Myocyte (in vitro differentiated cells): ENCODE results near the gene ITGA4. TPM values are rescaled to one million over a fixed set of nuclear protein-coding genes. Genes with fewer than 3 reads are reported as not detected.

ENCODE experiments used
- DNase-seq: peaks from one replicate; pipeline ENCODE4 v3.0.0-alpha.2; 2012; ENCODE audit warnings: low read depth
- total RNA-seq: library from RNA; depleted of rRNA; stranded (reverse); fragments of >200 nt; gene quantifications from 2 replicates; pipeline ENCODE4 v1.2.3, GENCODE V29; 2014

The ITGA4 gene
- total RNA-seq, 1 donor from 2014 or later = 31.9 TPM

GRCh38 chr2:181457741-181458425 lies 697 bp downstream of the ITGA4 start:
- peak; percentile 59 for DNase-seq

DNA sequence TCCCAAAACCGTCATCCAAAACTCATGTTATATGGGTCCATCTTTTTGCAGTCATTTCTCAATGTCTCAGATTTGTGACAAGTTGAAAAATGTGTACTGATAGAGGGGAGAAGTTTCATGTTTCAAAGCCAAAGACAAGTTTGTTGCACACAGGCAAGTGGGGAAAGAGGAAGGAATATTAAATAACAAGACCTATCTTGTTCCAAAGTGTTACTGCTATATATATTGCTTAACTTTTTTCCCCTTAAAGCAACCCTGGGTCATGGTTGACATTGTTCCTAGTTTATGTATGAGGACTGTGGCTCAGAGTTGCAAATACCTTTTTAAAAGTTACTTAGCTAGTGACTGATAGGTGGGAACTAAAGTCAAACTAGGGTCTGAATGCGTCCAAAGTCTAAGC lies 1.7 kb downstream of the ITGA4 start:
- no peak for DNase-seq

DNA sequence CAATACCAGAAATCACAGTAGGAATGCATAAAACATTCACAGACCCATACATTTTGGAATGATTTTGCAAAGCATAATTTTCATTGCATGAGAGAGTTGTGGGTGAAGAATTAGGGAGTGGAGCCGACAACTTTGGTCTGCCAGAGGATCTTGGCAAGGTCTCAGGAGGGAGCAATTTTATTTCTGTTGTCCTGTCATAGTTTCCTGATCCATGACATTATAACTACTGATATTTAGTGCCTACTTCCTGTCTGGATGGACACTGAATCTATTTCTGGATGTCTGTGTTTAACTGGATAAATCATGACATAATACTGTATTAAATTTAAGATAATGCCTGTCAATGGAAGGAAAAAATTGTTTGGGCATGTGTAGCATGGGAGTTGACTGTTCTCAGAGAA lies 2.4 kb downstream of the ITGA4 start:
- DNase-seq = no peak

- no peak for DNase-seq
These were observed 4.1 kb downstream of the ITGA4 start for GRCh38 chr2:181461056-181461997.

DNA sequence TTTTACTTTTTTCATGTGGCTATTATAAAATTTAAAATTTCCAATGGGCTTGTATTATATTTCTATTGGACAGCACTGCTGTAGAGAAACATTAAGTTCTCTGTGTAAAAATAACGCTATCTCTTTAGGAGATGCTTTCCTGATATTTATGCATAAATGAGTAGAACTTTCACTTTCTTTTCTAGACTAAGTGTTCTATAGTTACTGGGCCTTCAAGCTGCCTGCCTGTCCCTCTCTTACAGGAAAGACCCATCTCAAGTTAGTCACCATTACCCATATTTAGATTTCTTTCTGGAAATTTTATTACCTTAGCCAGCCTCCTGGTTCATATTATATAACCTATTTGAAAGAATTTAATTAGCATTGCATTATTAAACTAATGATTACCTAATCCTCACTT lies 4.8 kb downstream of the ITGA4 start:
- no peak for DNase-seq

DNA sequence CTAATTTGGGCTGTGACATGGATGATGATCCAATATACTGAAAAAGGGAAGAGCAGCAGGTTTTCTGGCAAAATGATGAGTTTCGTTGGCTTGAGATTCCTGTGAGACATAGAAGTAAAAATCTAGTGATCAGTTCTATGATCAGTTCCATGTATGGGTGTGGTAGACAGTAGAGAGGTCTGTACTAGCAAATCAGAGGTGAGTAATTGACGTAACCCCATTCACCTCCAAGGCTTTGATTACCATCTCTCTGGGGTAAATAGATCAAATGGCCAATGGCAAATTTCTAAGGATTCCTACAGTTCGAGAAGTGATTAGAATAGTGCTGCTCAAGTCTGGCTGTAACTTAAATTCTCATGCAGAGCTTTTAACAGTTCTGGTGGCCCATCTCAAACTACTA lies 6.4 kb downstream of the ITGA4 start:
- DNase-seq = no peak

- DNase-seq = no peak
These were observed 7.8 kb downstream of the ITGA4 start for GRCh38 chr2:181464966-181465365.

- DNase-seq = no peak
These were observed 8.6 kb downstream of the ITGA4 start for GRCh38 chr2:181465676-181466375.

DNA sequence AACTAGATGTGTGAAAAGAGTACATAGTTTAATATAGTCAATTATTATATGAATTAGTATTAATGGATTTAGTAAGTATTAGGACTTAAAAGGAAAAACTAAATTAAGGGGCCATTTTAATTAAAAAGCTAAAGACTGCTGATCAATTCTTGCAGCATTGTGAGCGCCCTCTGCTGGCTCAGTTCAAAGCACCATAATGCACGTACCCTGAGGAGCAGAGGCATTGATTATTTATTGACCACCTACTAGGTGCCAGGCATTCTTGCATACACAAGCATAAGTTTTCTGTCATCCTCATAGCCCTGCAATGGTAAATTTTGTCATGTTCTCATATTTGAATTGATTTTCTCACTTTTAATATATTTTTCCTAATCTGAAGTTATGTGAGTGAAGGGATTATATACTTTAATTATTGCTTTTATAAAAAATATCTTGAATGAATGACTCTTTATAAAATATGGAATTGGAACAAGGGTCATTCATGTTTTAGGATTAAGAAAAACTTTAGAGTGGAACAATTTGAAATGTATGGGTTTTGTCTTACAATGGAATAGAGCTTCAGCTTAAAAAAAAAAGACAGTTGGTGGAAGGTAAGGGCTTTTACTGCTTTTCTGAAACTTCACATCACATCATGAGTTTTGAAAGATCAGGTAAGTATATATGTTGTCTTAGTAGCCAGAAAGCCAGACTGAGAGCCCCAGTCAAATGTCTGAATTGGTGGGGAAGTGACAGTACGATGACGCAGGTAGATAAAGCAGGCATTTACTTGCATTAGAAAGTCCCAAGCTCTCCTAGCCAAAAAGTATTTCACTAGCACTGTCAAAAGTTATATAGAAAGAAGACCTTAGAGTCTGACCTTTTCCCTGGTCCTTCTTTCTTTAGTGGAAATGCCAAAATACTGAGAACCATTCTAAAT lies 9.7 kb downstream of the ITGA4 start:
- peak; percentile 56 for DNase-seq

DNA sequence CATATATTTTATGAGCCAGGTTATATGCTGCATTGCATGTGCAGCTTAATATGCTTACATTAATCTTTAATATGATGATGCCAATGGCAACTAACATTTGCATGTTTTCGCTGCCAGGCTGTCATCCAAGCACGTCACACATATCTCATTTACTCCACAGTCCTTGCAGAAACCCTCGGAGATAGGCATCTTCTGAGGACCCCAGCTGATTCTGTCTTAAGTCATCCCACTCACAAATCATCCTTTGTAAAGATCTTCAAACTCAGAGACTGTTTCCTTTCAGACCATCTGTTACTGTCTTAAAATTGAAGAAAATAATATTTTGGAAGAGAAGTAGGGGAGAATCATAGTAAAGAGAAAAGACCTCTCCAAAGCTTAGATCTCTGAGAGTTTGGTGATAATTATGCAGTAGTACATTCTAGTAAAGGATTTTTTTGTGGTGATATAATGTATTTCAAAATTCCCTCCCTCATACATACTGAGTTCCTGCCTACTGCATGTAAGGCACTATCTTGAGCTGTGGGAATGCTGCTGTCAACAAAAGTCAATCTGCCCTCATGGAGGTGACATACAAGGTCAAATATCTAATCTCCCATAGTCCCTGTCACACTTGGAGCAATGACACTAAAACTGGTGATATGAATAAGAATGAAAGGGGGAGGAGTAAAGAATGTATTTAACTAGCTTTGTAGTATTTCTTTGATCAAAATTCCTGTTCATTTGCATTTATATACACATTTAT lies 11.0 kb downstream of the ITGA4 start:
- no peak for DNase-seq

- no peak for DNase-seq
These were observed 11.6 kb downstream of the ITGA4 start for GRCh38 chr2:181468811-181469210.

DNA sequence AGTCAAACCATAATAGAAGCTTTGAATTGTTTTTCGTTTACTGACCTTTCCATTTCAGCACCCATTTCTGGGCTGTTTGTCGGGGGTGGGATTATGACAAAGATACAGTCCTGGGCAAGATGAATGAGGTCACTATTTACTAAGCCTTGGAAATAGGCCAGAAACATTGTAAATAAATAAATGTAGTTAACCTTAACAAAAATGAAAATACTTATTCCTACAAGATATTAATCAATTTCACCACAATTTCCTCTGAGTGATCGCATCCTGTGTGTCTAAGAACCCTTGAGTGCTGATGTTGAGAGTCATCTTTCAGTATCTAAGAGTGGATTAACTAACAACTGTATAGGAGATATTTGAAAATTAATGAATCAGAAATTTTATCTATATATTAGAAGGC lies 14.0 kb downstream of the ITGA4 start:
- no peak for DNase-seq

- peak; percentile 25 for DNase-seq
These were observed 14.6 kb downstream of the ITGA4 start for GRCh38 chr2:181471783-181472182.

GRCh38 chr2:181472990-181473389 lies 15.8 kb downstream of the ITGA4 start:
- no peak for DNase-seq

DNA sequence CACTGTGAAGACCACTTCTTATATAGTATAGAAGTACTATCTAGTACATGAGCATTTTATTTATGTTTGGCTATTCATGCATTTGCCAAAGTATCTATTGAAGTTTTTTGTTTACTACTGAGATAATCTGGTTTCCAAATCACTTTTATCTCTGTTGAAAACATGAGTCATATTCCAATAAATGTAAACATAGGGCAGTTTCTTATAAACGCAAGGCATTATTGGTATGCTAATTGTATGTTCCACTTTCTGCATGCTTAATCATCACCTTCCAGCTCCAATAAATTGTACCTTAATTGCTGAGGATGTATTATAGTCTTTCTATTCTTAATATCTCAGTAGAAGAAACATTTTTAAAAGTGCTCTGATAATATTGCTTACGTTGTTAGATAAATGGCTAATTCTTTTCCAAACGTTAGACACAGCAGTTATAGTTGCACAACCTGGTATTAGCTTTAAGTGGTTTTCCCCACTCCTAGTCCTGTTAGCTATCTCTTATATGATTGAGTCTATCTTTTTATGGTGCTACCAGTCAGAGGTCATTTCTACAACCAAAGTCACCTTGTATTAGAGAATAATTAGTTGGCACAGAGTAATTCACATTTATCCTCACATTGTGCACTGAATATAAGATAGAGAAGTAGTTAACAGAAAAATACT lies 17.2 kb downstream of the ITGA4 start:
- DNase-seq = no peak

DNA sequence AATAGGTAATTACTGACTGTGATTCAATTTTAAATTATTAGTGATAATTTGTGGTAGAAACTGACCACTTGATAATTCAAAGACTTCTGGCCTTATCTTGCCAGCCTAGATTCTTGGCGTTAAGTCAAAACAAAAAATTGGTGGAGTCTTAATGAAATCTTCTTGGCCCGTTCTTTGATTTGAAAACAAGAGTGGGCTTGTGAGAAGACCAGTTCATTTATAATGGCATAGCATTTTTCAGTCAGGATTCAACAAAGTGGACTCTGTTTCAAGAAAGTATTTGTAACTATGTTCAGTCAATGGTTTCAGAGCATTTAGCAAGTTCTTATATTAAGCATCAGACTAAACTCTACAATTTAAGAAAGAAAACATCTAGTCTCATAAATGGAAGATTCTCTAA lies 26.0 kb downstream of the ITGA4 start:
- DNase-seq = no peak

GRCh38 chr2:181483876-181484275 lies 26.7 kb downstream of the ITGA4 start:
- DNase-seq = no peak

GRCh38 chr2:181484851-181485637 lies 27.9 kb downstream of the ITGA4 start:
- DNase-seq = no peak

DNA sequence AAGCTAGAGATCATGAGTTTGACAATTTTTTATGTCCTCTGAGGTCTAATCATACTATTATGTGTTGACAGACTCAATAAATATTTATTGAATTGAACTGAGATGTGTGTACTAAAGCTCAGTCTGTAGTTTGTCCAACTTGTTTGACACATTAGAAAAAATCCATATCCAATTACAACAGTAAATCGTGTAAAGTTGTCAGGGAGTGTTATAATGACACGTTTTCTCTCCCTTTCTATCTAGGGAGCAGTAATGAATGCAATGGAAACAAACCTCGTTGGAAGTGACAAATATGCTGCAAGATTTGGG lies 28.4 kb downstream of the ITGA4 start:
- DNase-seq = no peak
